ENCODE measurements around the gene GSX2.

DNA sequence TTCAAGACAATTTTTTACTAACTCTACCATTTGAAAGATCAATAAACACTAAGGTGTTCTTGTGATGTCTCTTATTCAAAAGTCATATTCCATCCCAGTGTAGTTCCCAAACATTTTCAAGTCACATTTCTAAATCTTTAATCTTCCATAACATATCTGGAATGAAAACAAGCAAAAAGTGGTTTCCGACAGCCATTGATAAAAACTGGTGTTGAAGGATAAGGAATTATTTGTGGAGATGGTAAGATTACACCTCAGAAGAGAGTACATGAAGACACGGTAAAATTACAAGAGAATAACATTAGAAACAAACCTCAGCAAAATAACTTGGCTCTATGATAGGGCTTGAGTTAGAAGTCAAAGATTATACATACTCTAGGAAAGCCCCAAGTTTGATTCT, 39.8 kb upstream of the GSX2 start:
- TF ChIP-seq, protein P1, sequence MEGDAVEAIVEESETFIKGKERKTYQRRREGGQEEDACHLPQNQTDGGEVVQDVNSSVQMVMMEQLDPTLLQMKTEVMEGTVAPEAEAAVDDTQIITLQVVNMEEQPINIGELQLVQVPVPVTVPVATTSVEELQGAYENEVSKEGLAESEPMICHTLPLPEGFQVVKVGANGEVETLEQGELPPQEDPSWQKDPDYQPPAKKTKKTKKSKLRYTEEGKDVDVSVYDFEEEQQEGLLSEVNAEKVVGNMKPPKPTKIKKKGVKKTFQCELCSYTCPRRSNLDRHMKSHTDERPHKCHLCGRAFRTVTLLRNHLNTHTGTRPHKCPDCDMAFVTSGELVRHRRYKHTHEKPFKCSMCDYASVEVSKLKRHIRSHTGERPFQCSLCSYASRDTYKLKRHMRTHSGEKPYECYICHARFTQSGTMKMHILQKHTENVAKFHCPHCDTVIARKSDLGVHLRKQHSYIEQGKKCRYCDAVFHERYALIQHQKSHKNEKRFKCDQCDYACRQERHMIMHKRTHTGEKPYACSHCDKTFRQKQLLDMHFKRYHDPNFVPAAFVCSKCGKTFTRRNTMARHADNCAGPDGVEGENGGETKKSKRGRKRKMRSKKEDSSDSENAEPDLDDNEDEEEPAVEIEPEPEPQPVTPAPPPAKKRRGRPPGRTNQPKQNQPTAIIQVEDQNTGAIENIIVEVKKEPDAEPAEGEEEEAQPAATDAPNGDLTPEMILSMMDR (IDR thresholded peaks at IDR 0.05): no peak
- no peak for TF ChIP-seq POLR2A (IDR thresholded peaks at IDR 0.05)

Data from body of pancreas (tissue), 4 donors.